OCI-LY7 (cell line): ENCODE measurements around the gene RAI2.

Experiments used
- EZH2phosphoT487 ChIP-seq: fragments of 200-600 bp; sonication (generic); IDR thresholded peaks from 2 replicates; pipeline ENCODE4 v1.6.1; 2018; ENCODE audit warnings: low read depth, borderline replicate concordance, mild to moderate bottlenecking, mixed run types, antibody characterized with exemption, low read length, moderate library complexity, mixed read lengths
- TF ChIP-seq, protein P1 (sequence below): fragments of 200-600 bp; sonication (generic); conservative IDR thresholded peaks from 2 replicates; pipeline ENCODE4 v1.5.1; 2014; ENCODE audit warnings: mild to moderate bottlenecking, antibody characterized with exemption, low read length, moderate library complexity, mixed read lengths

DNA sequence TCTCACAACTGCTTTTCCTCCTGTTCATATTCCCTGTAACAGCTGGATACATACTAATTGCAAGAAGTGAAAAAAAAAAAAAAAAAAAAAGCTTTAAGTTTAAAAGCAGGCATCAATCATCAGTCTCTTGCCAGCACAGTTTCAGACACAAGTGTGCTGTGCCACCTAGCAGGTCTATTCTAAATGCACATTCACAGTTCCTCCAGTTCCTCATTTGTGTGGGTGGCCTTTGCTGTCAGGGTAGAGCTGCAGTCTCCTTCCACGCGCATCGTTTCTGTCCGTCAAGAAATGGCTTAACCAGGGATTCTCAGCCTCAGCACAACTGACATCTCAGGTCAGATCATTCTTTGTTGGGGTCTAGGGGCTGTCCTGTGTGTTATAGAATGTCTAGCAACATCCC lies 62.2 kb downstream of the RAI2 start:
- TF ChIP-seq, protein P1, sequence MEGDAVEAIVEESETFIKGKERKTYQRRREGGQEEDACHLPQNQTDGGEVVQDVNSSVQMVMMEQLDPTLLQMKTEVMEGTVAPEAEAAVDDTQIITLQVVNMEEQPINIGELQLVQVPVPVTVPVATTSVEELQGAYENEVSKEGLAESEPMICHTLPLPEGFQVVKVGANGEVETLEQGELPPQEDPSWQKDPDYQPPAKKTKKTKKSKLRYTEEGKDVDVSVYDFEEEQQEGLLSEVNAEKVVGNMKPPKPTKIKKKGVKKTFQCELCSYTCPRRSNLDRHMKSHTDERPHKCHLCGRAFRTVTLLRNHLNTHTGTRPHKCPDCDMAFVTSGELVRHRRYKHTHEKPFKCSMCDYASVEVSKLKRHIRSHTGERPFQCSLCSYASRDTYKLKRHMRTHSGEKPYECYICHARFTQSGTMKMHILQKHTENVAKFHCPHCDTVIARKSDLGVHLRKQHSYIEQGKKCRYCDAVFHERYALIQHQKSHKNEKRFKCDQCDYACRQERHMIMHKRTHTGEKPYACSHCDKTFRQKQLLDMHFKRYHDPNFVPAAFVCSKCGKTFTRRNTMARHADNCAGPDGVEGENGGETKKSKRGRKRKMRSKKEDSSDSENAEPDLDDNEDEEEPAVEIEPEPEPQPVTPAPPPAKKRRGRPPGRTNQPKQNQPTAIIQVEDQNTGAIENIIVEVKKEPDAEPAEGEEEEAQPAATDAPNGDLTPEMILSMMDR, result no peak
- TF ChIP-seq EZH2phosphoT487, result no peak
